Measurements from ENCODE around the gene IL24. TPM values are rescaled to one million over a fixed set of nuclear protein-coding genes. Genes with fewer than 3 reads are reported as not detected.

The IL24 gene
- total and polyA plus RNA-seq, 10 of the 15 experiments (the other 5 are each of a cell fraction or from before 2014, with no cell fraction given): 0.05 to 19.8 (median 0.35) TPM; not detected in 1

DNA sequence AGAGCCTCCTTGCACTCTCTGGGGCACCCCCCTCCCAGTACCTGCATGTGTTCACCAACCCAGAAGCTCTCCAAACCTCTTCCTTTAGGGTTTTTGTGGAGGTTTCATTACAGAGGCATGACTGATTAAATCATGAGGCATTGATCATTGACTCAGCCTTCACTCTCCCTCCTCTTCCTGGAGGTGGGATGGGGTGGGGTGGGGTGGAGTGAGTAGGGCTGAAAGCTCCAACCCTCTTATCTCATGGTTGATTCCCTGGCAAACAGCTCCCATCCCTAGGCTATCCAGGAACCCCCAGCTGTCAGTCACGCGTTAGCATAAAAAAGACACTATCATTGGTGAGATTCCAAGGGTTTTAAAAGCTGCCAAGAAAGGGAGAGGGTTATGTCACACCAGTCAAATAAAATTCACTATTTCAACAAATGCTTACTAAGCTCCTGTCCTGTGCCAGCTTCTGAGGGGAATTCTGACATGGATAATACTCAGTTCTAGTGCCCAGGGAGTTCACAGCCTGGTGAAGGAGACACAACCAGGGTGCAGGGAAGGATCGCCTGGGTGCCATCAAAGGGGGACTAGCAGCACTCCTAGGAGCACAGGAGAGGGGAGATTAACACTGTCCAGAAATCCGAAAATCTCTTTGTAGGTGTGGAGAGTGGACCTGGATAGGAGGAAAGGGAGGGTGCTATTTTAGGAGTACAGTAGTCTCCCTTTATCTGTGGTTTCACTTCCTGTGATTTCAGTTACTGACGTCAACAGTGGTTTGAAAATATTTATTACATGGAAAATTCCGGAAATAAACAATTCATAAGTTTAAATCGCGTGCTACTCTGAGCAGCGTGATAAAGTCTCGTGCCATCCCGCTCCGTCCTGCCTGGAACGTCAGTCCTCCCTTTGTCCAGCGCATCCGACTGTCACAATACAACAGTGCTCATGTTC lies 6.8 kb upstream of the IL24 start:
- no peaks in the 10 kb centered on the region for H3K9me3 ChIP-seq (replicated peaks; ENCODE audit: control insufficient read depth, insufficient read depth, low read length)
- ChIA-PET SMC1A (ENCODE audit: uncharacterized antibody, unreplicated experiment) (interaction anchor here (1.0 kb wide), 1 partner anchor 14 kb away, joined by 3 read pairs; no protein-coding TSS in a partner anchor), CTCF (interaction anchor here (0.6 to 0.7 kb wide), 2 partner anchors 17 to 82 kb away, joined by 3 to 4 read pairs; no protein-coding TSS in a partner anchor), POLR2A (interaction anchor here (1.0 kb wide), 1 partner anchor 81 kb away, joined by 3 read pairs; no protein-coding TSS in a partner anchor), RAD21 (ENCODE audit: unreplicated experiment) (no interaction called here)
- intact Hi-C loops (cut with micrococcal nuclease; ENCODE audit: unreplicated experiment) (no loop called here), in situ Hi-C loops (cut with MboI) (no loop called here)
- no peak overlapping the region for H3K4me3 ChIP-seq
- H3K27me3 ChIP-seq (replicated peaks in 1 of 2; ENCODE audit: control insufficient read depth in 2 of 2, insufficient read depth in 2 of 2, low read length in 1 of 2): no peaks in the 10 kb centered on the region
- H4K20me1 ChIP-seq (ENCODE audit: control insufficient read depth, insufficient read depth): no peaks in the 10 kb centered on the region
- WGBS (ENCODE audit: insufficient coverage, insufficient replicate concordance, low lambda C conversion rate, missing lambda C conversion rate): 72% methylated on average over 15 of the region's 15 CpGs
- H3K79me2 ChIP-seq (ENCODE audit: control insufficient read depth, insufficient read depth, low read length): no peaks in the 10 kb centered on the region
- no peaks in the 10 kb centered on the region for H3K36me3 ChIP-seq (ENCODE audit: control insufficient read depth in 2 of 2, insufficient read depth in 2 of 2, low read length in 1 of 2)
- DNase-seq (ENCODE audit: low read depth, low spot score) (no peak), ATAC-seq (no peak), FAIRE-seq (no peak)
- no peak overlapping the region for H3K4me2 ChIP-seq (ENCODE audit: control insufficient read depth, insufficient read depth)
- no peak overlapping the region for H2AFZ ChIP-seq (ENCODE audit: control insufficient read depth, low read depth, low read length)
- H3K9ac ChIP-seq (ENCODE audit: control insufficient read depth, insufficient read depth, low read length): no peak overlapping the region
- BruUV-seq (replicated peaks): no TSS peak
- H3K4me1 ChIP-seq (ENCODE audit: control insufficient read depth, insufficient read depth, low read length): no peaks in the 10 kb centered on the region
- TF ChIP-seq IKZF1 (conservative IDR thresholded peaks at IDR 0.05): 0 out of 2 replicates have a peak, but pooled peaks have one; percentile 24
- TF ChIP-seq BCL11A (IDR thresholded peaks at IDR 0.05; ENCODE audit: low read depth, low read length): no peak
- H3K27ac ChIP-seq (ENCODE audit: control insufficient read depth, insufficient read depth): no peak overlapping the region

GRCh38 chr1:206891412-206891811 lies 5.8 kb upstream of the IL24 start:
- no peak overlapping the region for H3K4me3 ChIP-seq
- WGBS (ENCODE audit: insufficient coverage, insufficient replicate concordance, low lambda C conversion rate, missing lambda C conversion rate): 0% methylated on average over 1 of the region's 1 CpG
- H3K36me3 ChIP-seq (ENCODE audit: control insufficient read depth in 2 of 2, insufficient read depth in 2 of 2, low read length in 1 of 2): no peaks in the 10 kb centered on the region
- H3K4me1 ChIP-seq (ENCODE audit: control insufficient read depth, insufficient read depth, low read length): no peaks in the 10 kb centered on the region
- CTCF ChIA-PET: interaction anchor here (1.4 to 1.5 kb wide), 2 partner anchors 20 to 157 kb away, joined by 4 read pairs; no protein-coding TSS in a partner anchor
- H2AFZ ChIP-seq (ENCODE audit: control insufficient read depth, low read depth, low read length): no peak overlapping the region
- SMC1A ChIA-PET (ENCODE audit: uncharacterized antibody, unreplicated experiment): interaction anchor here (1.7 to 2.5 kb wide), 2 partner anchors 9 to 21 kb away, joined by 4 to 11 read pairs; no protein-coding TSS in a partner anchor
- no peak overlapping the region for H3K27ac ChIP-seq (ENCODE audit: control insufficient read depth, insufficient read depth)
- no peak overlapping the region for H3K4me2 ChIP-seq (ENCODE audit: control insufficient read depth, insufficient read depth)
- no peak for DNase-seq (ENCODE audit: low read depth, low spot score)
- no peaks in the 10 kb centered on the region for H3K27me3 ChIP-seq (replicated peaks in 1 of 2; ENCODE audit: control insufficient read depth in 2 of 2, insufficient read depth in 2 of 2, low read length in 1 of 2)
- TF ChIP-seq MYB (IDR thresholded peaks at IDR 0.05; ENCODE audit: borderline replicate concordance, low read depth, low read length): no peak
- TF ChIP-seq MXI1 (IDR thresholded peaks at IDR 0.05; ENCODE audit: low read depth, low read length): no peak
- TF ChIP-seq NFYA (IDR thresholded peaks at IDR 0.05; ENCODE audit: borderline replicate concordance, low read depth, low read length): no peak
- no peak for TF ChIP-seq CTCF (IDR thresholded peaks at IDR 0.05 in 2 of 3, conservative IDR thresholded peaks at IDR 0.05 in 1 of 3; ENCODE audit: control insufficient read depth in 2 of 3, extremely low read depth in 1 of 3, insufficient read depth in 1 of 3, low read depth in 3 of 3, low read length in 3 of 3)
- TF ChIP-seq STAT1 (conservative IDR thresholded peaks at IDR 0.05): no peak
- no peak for TF ChIP-seq TARDBP (IDR thresholded peaks at IDR 0.05; ENCODE audit: borderline replicate concordance)
- TF ChIP-seq TAF1 (IDR thresholded peaks at IDR 0.05; ENCODE audit: borderline replicate concordance, low read depth, low read length): no peak
- TF ChIP-seq ZNF274 (IDR thresholded peaks at IDR 0.05; ENCODE audit: insufficient read depth, insufficient read length): no peak
- no peak for ATAC-seq
- POLR2A ChIA-PET: no interaction called here
- no peaks in the 10 kb centered on the region for H3K9me3 ChIP-seq (replicated peaks; ENCODE audit: control insufficient read depth, insufficient read depth, low read length)
- no peak for FAIRE-seq
- intact Hi-C loops (cut with micrococcal nuclease; ENCODE audit: unreplicated experiment): no loop called here
- H4K20me1 ChIP-seq (ENCODE audit: control insufficient read depth, insufficient read depth): no peaks in the 10 kb centered on the region
- H3K79me2 ChIP-seq (ENCODE audit: control insufficient read depth, insufficient read depth, low read length): no peaks in the 10 kb centered on the region
- in situ Hi-C loops (cut with MboI): no loop called here
- RAD21 ChIA-PET (ENCODE audit: unreplicated experiment): no interaction called here
- BruUV-seq (replicated peaks): no TSS peak
- H3K9ac ChIP-seq (ENCODE audit: control insufficient read depth, insufficient read depth, low read length): no peak overlapping the region
